GM18909 (cell line): Measurements from ENCODE around the gene PIP5K1A.
"Not testable (repeated sequence)": the region's sequence is repeated elsewhere in the genome, so short reads cannot be mapped to it uniquely, and the experiment has no call there.

Experiments used
- ATAC-seq: cut with Tn5 transposase; IDR thresholded peaks from one replicate; pipeline ENCODE4 v1.9.1; 2021; ENCODE audit warnings: mild to moderate bottlenecking; ENCODE audit not compliant: unreplicated experiment, poor library complexity

The PIP5K1A gene

DNA sequence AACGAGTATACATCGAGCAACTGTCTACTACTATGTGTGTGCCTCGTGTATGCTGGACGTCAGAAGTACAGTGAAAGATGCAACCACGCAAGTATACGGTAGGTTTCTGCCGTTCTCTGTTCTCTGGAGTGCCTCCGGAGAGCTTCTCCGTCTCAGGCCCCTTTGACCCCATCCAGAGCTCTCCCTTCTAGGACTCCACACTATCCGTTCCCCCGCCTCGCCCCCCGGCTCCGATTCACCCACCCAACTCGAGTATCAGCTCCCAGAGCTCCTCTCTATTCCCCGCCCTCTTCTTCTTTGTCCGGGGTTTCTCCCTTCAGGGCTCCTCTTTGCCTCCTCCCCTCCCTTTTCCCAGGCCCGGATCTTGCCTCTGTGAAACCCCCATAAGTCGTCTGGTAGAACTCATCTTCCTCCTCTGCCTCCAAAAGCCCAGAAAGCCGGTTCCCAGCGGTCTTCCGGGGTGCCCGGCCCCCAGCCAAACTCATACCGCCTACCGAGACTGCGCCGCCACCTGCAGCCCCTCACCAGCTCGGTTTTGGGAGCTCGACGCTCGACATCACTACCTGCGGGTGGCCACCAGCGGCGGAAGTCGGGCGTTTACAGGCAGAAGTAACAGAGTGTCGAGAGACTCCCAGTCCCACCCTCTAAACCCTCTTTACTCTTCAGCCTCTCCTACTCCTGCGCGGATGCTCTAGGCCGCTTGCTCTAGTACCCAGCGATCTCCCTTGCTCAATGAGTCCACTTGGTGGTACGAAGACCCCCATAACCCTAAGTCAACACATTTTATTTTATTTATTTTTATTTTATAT is 8.5 kb upstream of the PIP5K1A start, which contains the start of gene VPS72:
VPS72 (minus strand) TSS at position 561 of the 809 bp plus-strand sequence; CDS start at position 485, 76 bp downstream.
- ATAC-seq, result peak; percentile 86

DNA sequence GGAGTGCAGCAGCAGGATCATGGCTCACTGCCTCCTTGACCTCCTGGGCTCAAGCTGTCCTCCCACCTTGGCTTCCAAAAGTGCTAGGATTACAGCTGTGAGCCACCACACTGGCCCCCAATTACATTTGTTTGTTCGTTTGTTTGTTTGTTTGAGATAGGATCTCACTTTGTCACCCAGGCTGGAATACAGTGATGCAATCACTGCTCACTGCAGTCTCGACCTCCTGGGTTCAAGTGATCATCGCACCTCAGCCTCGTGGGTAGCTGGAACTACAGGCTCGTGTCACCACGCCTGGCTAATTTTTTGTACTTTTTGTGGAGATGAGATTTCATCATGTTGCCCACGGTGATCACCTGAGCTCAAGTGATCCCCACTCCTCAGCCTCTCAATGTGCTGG is 6.3 kb upstream of the PIP5K1A start:
- ATAC-seq, result no peak

GRCh38 chr1:151193304-151193703 is 5.0 kb upstream of the PIP5K1A start:
- ATAC-seq, result no peak

- ATAC-seq, result no peak
Observed at GRCh38 chr1:151193856-151194255, 4.5 kb upstream of the PIP5K1A start.

DNA sequence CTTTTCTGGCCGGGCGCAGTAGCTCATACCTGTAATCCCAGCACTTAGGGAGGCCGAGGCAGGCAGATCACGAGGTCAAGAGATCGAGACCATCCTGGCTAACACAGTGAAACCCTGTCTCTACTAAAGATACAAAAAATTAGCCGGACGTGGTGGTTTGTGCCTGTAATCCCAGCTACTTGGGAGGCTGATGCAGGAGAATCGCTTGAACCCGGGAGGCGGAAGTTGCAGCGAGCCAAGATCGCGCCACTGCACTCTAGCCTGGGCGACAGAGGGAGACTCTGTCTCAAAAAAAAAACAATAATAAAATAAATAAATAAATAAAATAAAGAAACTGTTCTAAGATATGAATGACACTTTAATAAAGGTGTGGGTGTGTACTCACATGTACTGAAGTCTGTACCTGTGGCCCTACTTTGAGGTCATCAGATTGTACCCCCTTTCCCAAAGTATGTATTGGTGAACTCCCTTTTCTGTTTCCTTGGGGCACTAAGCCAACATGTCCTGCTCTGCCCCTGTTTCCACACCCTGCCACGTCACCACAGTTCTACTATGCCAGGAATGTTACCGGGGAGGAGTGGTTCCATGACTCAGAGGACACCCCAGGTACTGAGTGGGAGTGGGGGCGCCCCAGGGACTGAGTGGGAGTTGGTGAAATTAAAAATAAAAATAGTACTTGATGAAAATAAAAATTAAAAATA is 3.3 kb upstream of the PIP5K1A start:
- ATAC-seq, result not testable (repeated sequence)

DNA sequence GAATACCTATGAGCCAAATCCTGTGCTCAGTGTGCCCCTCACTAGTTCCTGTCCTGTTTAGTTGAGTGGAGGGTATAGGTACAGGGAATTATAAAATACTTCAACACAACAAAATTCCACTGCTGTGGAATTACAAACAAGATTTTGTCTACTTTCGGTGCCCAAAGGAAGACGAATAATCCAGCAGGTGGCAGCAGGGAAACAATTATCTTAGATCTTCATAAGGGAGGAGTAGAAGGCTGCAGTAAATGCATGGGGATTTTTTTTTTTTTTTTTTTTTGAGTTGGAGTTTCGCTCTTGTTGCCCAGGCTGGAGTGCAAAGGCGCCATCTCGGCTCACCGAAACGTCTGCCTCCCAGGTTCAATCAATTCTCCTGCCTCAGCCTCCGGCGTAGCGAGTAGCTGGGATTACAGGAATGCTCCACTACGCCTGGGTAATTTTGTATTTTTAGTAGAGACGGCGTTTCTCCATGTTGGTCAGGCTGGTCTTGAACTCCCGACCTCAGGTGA is 2.0 kb upstream of the PIP5K1A start:
- ATAC-seq, result no peak

- no peak for ATAC-seq
Observed at GRCh38 chr1:151197863-151198253, 494 bp upstream of the PIP5K1A start.

GRCh38 chr1:151199873-151200581 is 1.7 kb downstream of the PIP5K1A start:
- ATAC-seq, result no peak

GRCh38 chr1:151205381-151205965 is 7.1 kb downstream of the PIP5K1A start:
- ATAC-seq, result not testable (repeated sequence)

DNA sequence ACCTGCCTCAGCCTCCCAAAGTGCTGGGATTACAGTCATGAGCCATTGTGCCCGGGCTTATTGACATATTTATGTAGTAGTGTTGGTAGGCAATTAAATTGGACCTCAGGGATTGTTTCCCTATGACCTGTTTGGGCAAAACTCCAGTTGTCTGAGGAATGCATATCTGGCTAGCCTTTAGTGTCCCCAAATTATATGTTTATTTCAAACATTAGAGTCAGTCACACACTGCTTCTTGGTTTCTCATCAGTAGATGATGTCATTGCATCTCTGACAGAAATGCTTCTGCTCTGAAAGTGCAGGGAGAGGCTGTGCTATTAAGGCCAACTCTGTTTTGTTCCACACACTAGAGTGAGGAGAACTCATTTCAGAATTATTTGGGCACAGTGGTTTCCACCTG is 12.5 kb downstream of the PIP5K1A start:
- no peak for ATAC-seq

GRCh38 chr1:151211972-151212705 is 13.8 kb downstream of the PIP5K1A start:
- ATAC-seq, result no peak

DNA sequence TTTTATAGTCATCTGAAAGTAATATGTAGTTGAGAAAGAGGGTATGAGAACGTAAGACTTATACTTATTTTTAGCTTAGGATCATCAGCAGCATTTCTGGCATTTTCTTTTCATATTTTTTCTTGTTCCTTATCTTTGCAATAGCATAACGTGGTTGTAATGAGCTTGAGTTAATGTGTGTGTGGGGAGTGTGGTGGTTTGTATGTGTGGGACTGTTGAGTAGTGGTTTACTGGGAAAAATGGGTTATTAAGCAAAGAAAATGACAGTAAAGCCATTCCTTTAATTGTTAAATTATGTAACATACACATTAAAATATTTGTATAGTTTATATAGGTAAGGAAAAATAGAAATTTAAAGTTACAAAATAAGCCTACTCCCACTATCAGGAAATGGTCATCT is 15.2 kb downstream of the PIP5K1A start:
- ATAC-seq, result no peak

- no peak for ATAC-seq
Observed at GRCh38 chr1:151221616-151222015, 23.3 kb downstream of the PIP5K1A start.

DNA sequence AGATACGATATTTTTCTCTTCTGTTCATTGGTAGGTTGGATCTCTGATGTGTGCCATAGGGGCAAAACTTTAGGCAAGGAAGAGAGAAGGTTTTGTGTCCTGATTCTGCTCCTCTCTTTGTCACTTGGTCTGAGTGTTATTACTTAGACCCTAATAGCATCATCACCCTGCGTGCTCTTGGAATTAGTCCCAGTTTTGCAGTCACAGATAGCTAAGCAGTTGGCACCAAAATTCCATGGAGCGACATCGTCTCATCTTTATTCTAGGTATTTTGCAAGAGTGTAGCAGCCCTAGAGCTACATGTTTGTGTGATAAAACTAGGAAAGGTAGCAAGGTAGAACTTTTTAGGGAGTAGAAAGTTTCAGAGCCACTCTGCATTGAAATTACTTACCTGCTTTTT is 23.8 kb downstream of the PIP5K1A start:
- ATAC-seq, result no peak

GRCh38 chr1:151235235-151235634 is 36.9 kb downstream of the PIP5K1A start:
- no peak for ATAC-seq

DNA sequence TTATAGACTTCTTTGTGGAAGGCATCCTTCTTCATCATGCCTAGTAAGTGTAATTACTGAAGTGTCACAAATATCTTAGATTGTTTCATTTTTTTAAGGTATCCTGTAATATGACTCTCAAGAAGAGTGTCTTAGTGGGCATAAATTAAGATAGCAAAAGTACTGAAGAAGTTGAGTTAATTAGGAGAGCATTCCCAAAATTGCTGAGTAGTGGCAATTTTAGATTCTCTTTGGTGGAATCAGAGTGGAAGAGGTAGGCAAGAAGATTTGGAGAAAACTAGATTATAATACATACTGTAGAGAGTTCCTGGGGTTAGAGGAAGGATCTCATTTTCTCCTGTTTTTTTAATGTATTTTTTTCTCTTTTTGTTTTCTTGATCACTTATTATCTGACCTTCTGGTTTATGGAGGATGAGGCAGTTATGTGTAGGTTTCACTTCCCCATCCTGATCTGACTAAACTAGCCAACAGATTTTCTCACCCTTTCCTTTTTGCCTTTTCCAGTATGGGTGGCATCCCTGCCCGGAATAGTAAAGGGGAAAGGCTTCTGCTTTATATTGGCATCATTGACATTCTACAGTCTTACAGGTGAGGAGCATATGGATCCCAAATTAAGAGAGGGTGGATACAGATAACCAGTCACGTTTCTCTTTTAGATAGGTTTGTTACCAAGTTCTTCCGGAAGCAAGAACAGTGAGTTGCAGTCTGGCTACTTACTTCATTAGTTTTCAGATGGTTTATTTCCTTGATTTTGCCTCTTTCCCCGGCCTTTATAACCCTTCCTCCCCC is 39.5 kb downstream of the PIP5K1A start:
- ATAC-seq, result no peak

- ATAC-seq, result no peak
Observed at GRCh38 chr1:151238467-151238739, 40.1 kb downstream of the PIP5K1A start.

- ATAC-seq, result no peak
Observed at GRCh38 chr1:151242442-151242841, 44.1 kb downstream of the PIP5K1A start.

DNA sequence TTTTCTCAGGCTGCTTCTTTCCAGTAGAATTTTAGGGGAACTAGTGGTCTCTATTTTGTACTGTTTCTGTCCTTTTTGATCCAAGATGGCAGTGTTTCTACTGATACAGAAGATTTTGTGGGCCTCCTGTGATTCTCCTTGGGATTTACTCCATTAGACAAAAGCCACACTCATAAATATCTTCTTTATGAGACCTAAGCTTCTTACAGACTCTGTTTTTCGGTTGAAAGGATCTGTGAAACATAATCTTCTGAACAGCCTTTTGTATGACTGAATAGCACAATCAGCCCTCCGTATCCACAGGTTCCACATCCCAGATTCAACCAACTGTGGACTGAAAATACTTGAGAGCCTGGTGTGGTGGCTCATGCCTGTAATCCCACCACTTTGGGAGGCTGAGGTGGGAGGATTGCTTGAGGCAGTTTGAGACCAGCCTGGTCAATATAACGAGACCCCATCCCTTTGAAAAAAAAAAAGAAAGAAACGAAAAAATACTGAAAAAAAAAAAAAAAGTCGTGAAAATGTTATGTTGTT is 45.4 kb downstream of the PIP5K1A start:
- no peak for ATAC-seq
